Gastroesophageal sphincter (tissue), 3 donors: ENCODE data around the gene CDH22.

ENCODE experiments used
- CTCF ChIP-seq, 4 experiments: fragments of 200-600 bp in 2 of 4; fragments of 450-650 bp in 2 of 4; sonication (generic) in 1 of 4; IDR thresholded peaks; one replicate each; pipeline ENCODE4 v1.5.1; 2017 to 2019; ENCODE audit warnings: antibody characterized with exemption in 4 of 4, mild to moderate bottlenecking in 2 of 4, moderate library complexity in 2 of 4
- EP300 ChIP-seq: sonication (generic); formaldehyde crosslinking; IDR thresholded peaks from one replicate; pipeline ENCODE4 v1.6.1; 2017; ENCODE audit warnings: antibody characterized with exemption, mild to moderate bottlenecking

- TF ChIP-seq CTCF (IDR thresholded peaks at IDR 0.05) = no peak
- no peak for TF ChIP-seq EP300
Observed at GRCh38 chr20:46282669-46283068, 25.6 kb downstream of the CDH22 start.
